ENCODE measurements around the gene VPS13C. TPM values are rescaled to one million over a fixed set of nuclear protein-coding genes. Genes with fewer than 3 reads are reported as not detected.

VPS13C gene
- polyA plus RNA-seq, 2 of the 4 experiments (the other 2 are of a cell fraction) = 13.2 to 26.5 TPM

- no peak overlapping the region for H3K4me3 ChIP-seq
- POLR2A ChIA-PET = interaction anchor here (0.6 kb wide), 1 partner anchor 145 kb away, joined by 4 read pairs; no protein-coding TSS in a partner anchor
- H3K4me1 ChIP-seq = no peaks in the 10 kb centered on the region
- 90% methylated on average over 8 of the region's 8 CpGs for WGBS (ENCODE audit: missing lambda C conversion rate)
- CTCF ChIA-PET = interaction anchor here (0.8 to 1.0 kb wide), 2 partner anchors 22 to 24 kb away, joined by 3 to 4 read pairs; no protein-coding TSS in a partner anchor
- FAIRE-seq (peak; percentile 76), DNase-seq (ENCODE audit: low read depth in 1 of 2, low spot score in 1 of 2) (no peak), ATAC-seq (no peak; a peak in 1 of 6 replicates)
- no peaks in the 10 kb centered on the region for H3K9me3 ChIP-seq
- H3K27ac ChIP-seq = no peak overlapping the region
- no peak overlapping the region for H3K4me2 ChIP-seq
- TF ChIP-seq CBX8 (IDR thresholded peaks at IDR 0.05) (no peak), FOSL2 (IDR thresholded peaks at IDR 0.05) (no peak), FOSL2 (CRISPR knock-in tag; IDR thresholded peaks at IDR 0.05) (no peak), EP300 (IDR thresholded peaks at IDR 0.05) (no peak), PBX3 (IDR thresholded peaks at IDR 0.05) (no peak), RARB (CRISPR knock-in tag; IDR thresholded peaks at IDR 0.05) (no peak), ESRRA (IDR thresholded peaks at IDR 0.05; ENCODE audit: borderline replicate concordance, low read length) (no peak), MAFK (IDR thresholded peaks at IDR 0.05; ENCODE audit: partially characterized antibody) (no peak), KDM1A (IDR thresholded peaks at IDR 0.05; ENCODE audit: low read depth) (no peak), E2F6 (IDR thresholded peaks at IDR 0.05; ENCODE audit: borderline replicate concordance, low read depth) (no peak), POLR2AphosphoS2 (conservative IDR thresholded peaks at IDR 0.05; ENCODE audit: low read length) (no peak), MYC (IDR thresholded peaks at IDR 0.05; ENCODE audit: borderline replicate concordance, low read length) (no peak), CHD2 (IDR thresholded peaks at IDR 0.05; ENCODE audit: low read length, partially characterized antibody) (no peak), CHD4 (IDR thresholded peaks at IDR 0.05; ENCODE audit: borderline replicate concordance) (no peak), SREBF2 (IDR thresholded peaks at IDR 0.05) (no peak), REST (IDR thresholded peaks at IDR 0.05) (no peak), FOXS1 (CRISPR knock-in tag; IDR thresholded peaks at IDR 0.05) (no peak), EHF (CRISPR knock-in tag; IDR thresholded peaks at IDR 0.05) (no peak)
Measured at GRCh38 chr15:61857169-61857829, 202.9 kb downstream of the VPS13C start.

- CTCF ChIA-PET = no interaction called here
- Histone ChIP-seq H3K4me3 (no peak overlapping the region), H3K4me1 (no peaks in the 10 kb centered on the region), H3K9me3 (no peaks in the 10 kb centered on the region), H3K4me2 (no peak overlapping the region), H3K27ac (no peak overlapping the region)
- DNase-seq (ENCODE audit: low read depth in 1 of 2, low spot score in 1 of 2) (no peak), FAIRE-seq (no peak), ATAC-seq (no peak)
- POLR2A ChIA-PET = interaction anchor here (0.6 kb wide), 1 partner anchor 144 kb away, joined by 4 read pairs; no protein-coding TSS in a partner anchor
- 93% methylated on average over 1 of the region's 1 CpG for WGBS (ENCODE audit: missing lambda C conversion rate)
- TF ChIP-seq NFE2L2 (conservative IDR thresholded peaks at IDR 0.05; ENCODE audit: low read length) (no peak), E2F6 (IDR thresholded peaks at IDR 0.05; ENCODE audit: borderline replicate concordance, low read depth) (no peak), FOSB (CRISPR knock-in tag; IDR thresholded peaks at IDR 0.05) (no peak), RAD21 (conservative IDR thresholded peaks at IDR 0.05 in 1 of 2, IDR thresholded peaks at IDR 0.05 in 1 of 2) (no peak), NPAS2 (CRISPR knock-in tag; IDR thresholded peaks at IDR 0.05; ENCODE audit: borderline replicate concordance) (no peak), POLR2AphosphoS2 (conservative IDR thresholded peaks at IDR 0.05; ENCODE audit: low read length) (no peak), BCL3 (IDR thresholded peaks at IDR 0.05) (no peak), HOXB13 (CRISPR knock-in tag; IDR thresholded peaks at IDR 0.05; ENCODE audit: low read depth) (no peak), ELK1 (IDR thresholded peaks at IDR 0.05; ENCODE audit: low read depth, low read length) (no peak), KDM1A (IDR thresholded peaks at IDR 0.05; ENCODE audit: low read depth) (no peak), RCOR1 (IDR thresholded peaks at IDR 0.05; ENCODE audit: low read depth, low read length) (no peak), MAFK (IDR thresholded peaks at IDR 0.05; ENCODE audit: partially characterized antibody) (no peak)
Measured at GRCh38 chr15:61856295-61856694, 204.0 kb downstream of the VPS13C start.

Measured in A549 (cell line).